HG03135 (cell line): ENCODE data around the gene CCDC182.

ENCODE experiments used
- ATAC-seq: cut with Tn5 transposase; IDR thresholded peaks from one replicate; pipeline ENCODE4 v1.9.1; 2021; ENCODE audit warnings: mild to moderate bottlenecking, moderate library complexity; ENCODE audit not compliant: unreplicated experiment

Gene CCDC182

GRCh38 chr17:57758654-57759053 is 13.6 kb upstream of the CCDC182 start:
- ATAC-seq: no peak

DNA sequence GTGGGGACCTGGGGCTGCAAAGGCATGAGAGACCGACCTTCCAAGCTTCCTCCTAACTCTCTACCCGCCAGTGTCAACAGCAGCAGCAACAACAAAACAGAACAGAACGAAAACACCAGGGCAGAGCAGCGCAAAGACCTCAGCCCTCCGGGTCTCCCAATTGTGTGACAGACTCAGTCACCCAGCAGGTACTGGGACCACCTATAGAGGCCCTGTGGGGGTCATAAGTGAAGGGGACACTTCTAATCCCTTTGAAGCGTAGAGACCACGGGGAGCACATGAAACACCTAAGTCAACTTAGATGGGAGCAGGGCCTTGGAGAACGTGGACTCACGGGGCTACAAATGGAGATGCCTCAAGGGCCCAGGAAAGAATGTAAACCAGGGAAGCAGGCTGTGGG is 12.6 kb upstream of the CCDC182 start:
- no peak for ATAC-seq

- no peak for ATAC-seq
These were observed 11.9 kb upstream of the CCDC182 start for GRCh38 chr17:57756951-57757350.

DNA sequence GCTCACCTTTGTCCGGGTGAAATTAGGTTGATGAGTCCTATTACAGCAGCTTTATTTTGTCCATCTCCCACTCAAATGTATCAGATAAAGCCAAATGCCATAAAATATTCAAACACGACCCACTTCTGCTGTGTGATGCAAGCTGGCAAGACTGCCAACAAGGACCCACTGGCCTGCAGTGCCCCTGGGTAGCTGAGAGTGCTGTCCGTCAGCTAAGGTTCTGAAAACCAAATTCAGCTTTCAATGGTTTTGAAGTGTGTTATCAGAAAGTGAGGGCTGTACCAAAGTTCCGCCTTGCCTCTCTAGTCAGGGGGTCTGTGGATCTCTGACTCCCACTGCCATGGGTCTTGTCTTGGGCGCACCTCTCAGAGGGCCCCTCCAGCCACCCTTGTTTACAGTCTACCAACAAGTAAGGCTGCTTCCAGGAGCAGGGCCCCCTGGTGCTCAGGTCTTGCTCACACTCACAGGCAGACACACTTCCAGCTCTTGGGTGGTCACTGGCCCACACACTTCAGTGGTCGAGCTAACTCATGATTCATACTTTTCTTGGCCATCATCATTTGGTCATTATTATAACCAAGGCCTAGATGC is 10.5 kb upstream of the CCDC182 start:
- ATAC-seq: no peak

DNA sequence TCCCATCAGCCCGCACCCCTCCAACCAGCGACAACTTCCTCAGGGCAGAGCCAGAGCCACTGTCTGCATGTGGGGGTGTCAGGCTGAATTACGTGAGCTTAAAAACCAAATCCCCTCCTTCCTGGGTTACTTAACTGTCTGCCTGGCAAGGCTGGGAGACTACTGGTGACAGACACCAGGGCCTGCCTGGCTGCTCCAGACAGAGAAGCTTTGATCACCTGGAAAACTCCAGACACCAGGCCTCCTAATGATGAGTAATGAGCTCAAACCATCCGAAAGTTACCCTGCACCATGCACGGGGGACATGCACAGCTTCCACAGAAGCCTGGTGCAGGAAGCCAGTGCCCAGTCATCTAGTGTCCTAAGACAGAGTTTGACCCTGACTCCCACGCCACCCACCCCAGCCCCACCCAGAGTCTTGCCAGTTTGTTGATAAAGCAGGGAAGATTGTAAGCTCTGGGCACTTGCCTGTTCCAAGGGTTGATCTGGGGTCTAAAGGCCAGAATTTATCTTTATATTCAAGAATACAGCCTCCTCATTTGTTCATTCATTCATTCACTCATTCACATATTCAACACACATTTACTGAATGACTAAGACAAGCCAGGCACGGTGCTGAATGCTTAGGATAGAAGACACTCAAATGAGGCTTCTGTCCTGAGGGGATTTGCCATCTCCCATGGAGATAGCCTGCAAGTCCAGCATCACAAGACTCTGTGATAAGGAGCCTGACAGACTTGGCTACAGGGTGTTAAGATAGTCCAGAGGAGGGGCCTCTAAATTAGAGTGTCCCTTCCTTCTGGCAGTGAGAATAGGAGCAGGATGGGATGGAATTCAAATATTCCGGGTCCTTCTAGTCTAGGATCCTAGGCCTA is 7.2 kb upstream of the CCDC182 start:
- no peak for ATAC-seq

DNA sequence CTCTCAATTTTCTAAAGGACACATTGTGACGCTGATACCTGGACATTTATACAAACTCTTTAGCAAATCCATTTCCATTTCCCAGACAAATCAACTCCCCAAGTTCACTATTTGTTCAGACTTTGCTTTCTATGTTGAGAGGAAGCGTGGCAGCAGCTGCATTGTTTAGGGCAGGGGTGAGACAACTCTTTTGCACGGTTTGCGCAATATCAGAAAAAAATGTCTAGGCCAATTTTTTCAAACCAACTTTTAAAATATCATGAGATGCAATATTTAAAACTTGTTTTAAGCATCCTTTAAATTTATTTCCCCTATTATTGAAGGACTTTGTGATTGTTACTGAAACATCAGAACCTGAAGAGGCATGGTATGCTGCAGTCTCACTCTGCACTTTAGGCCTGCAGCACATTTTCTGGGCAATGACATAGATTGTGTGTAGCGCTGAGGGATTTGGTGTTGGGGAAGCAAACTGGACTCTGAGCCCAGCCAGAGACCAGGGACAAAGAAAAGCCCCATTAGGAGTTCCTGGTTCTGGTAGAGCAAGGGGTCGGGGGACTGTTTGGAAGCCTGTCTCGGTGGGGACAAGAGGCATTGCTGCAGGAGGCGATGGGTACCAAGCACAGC is 6.4 kb upstream of the CCDC182 start:
- no peak for ATAC-seq

GRCh38 chr17:57750895-57751294 is 5.8 kb upstream of the CCDC182 start:
- ATAC-seq: no peak

GRCh38 chr17:57750109-57750871 is 5.2 kb upstream of the CCDC182 start:
- no peak for ATAC-seq

DNA sequence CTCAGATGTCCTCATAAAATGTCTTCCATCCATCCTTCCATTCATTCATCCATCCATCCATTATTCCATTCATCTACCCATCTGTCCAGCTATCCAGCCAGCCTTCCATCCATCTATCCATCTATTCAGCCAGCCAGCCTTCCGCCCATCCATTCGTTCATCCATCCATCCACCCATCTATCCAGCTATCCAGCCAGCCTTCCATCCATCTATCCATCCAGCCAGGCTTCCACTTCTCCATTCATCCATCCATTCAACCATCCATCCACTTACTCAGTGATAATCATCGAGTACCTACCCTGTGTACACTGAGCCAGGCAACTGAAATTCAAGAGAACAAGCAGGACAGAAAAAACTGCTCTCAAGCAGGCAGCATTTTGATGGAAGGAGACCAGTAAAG is 4.6 kb upstream of the CCDC182 start:
- ATAC-seq: no peak

- no peak for ATAC-seq
These were observed 2.3 kb upstream of the CCDC182 start for GRCh38 chr17:57747221-57748017.

DNA sequence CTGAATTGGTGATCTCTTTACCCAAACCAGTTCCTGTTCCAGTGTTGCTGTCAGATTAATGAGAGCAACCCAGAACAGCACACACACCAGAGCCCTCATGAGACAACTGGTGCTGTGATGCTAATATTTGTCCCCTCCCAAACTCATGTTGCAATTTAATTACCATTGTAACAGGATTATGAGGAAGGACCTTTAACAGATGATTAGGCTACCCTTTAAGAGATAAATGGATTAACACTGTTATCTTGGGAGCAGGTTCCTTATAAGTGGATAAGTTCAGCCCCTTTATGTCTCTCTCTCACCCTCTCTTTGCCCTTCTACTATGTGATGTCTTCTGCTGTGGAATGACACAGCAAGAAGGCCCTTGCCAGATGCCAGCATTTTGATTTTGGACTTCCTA is 1.1 kb upstream of the CCDC182 start:
- no peak for ATAC-seq

- no peak for ATAC-seq
These were observed 616 bp downstream of the CCDC182 start for GRCh38 chr17:57744195-57745170.

GRCh38 chr17:57740235-57740528 is 4.9 kb downstream of the CCDC182 start:
- ATAC-seq: no peak

GRCh38 chr17:57739402-57740234 is 5.5 kb downstream of the CCDC182 start:
- ATAC-seq: no peak

- no peak for ATAC-seq
These were observed 7.6 kb downstream of the CCDC182 start for GRCh38 chr17:57737450-57737849.

DNA sequence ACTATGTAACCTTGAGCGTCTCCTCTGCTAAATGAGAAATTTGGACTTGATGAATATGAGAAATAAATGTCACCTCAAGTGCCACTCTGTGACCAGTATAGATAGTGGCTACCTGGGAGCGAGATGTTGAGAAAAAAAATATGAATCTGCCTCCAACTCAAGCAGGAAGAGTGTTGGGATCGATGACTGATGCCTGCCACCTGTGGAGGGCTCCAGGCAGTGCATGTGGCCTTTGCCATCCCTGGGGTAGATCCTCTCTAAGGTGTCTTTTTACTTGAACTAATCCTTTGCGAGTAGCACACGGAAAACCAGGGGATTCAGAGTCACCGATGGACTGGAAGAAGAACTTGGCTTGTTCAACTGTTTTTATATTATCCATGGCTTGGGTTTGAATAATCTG is 9.4 kb downstream of the CCDC182 start:
- ATAC-seq: no peak

DNA sequence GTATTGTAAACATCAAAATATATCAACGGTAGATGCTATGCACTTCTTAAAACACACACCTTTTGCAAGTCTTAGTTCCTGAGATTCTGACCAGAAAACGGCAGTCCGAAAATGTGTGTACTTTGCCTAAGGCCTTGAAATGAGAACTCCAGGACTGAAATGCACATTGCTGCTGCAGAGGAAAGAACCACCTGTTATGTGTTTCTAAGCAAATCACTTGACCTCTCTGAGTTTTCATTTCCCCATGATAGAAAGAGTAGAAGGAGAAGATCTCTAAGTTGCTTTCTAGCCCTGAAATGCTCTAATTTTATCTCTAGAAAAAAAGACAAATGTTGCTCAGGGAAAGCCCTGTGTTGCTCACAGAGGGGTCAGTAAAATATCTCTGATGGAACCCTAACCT is 9.9 kb downstream of the CCDC182 start:
- ATAC-seq: no peak

- ATAC-seq: no peak
These were observed 12.0 kb downstream of the CCDC182 start for GRCh38 chr17:57733085-57733484.

GRCh38 chr17:57732062-57732461 is 13.0 kb downstream of the CCDC182 start:
- ATAC-seq: no peak
